H1 (cell line): Measurements from ENCODE around the gene SMAD6. TPM values are rescaled to one million over a fixed set of nuclear protein-coding genes. Genes with fewer than 3 reads are reported as not detected.

Experiments used
- CHD1 ChIP-seq: IDR thresholded peaks from 2 replicates; pipeline ENCODE4 v1.6.1; 2012; ENCODE audit warnings: low read depth, low read length, improper control_type of control experiment
- CREB1 ChIP-seq: IDR thresholded peaks from 2 replicates; pipeline ENCODE4 v1.6.1; 2012; ENCODE audit warnings: inconsistent platforms
- MAFK ChIP-seq: IDR thresholded peaks from 2 replicates; pipeline ENCODE4 v1.6.1; 2012; ENCODE audit warnings: low read depth, mild to moderate bottlenecking, improper control_type of control experiment, low read length
- NANOG ChIP-seq: IDR thresholded peaks from 2 replicates; pipeline ENCODE4 v1.6.1; 2011; ENCODE audit warnings: low read length, low read depth, mild to moderate bottlenecking, inconsistent platforms; ENCODE audit not compliant: insufficient read depth, poor library complexity, severe bottlenecking
- PHF8 ChIP-seq: fragments of 200-600 bp; sonication (generic); conservative IDR thresholded peaks from 2 replicates; pipeline ENCODE4 v1.7.1; 2012; ENCODE audit warnings: low read depth, mild to moderate bottlenecking, inconsistent platforms, low read length, moderate library complexity
- TAF7 ChIP-seq: optimal IDR thresholded peaks from 2 replicates; pipeline ENCODE3; 2011; ENCODE audit warnings: low read depth, mild to moderate bottlenecking, inconsistent platforms, low read length, moderate library complexity, borderline replicate concordance
- polyA plus RNA-seq, 7 experiments: library from polyadenylated mRNA; depleted of rRNA in 3 of 7; stranded (reverse) in 5 of 7; unstranded in 2 of 7; fragments of >200 nt in 5 of 7; fragments of 200-250 nt in 2 of 7; gene quantifications; 1 replicate in 5 of 7; 2 replicates in 1 of 7; 4 replicates in 1 of 7; pipeline versions ENCODE4 v1.2.1 to v1.2.3, GENCODE V29; 2011 to 2013; ENCODE audit warnings: missing spikeins in 2 of 7, mixed read lengths in 2 of 7
- total RNA-seq: library from RNA; stranded (reverse); fragmentation: NEBNext Ultra II Directional; extraction: Animal tissue kit (Norgen Biotek cat#: 25700); gene quantifications from 2 replicates; pipeline ENCODE4 v1.2.1, GENCODE V29; 2021

SMAD6 gene
- total and polyA plus RNA-seq, 2 of the 8 experiments (the other 6 are each of a cell fraction or from before 2014, with no cell fraction given), result 1.8 to 7.0 TPM

- TF ChIP-seq NANOG, result no peak
- no peak for TF ChIP-seq TAF7
- no peak for TF ChIP-seq CREB1
- TF ChIP-seq CHD1, result no peak
- no peak for TF ChIP-seq MAFK
- no peak for TF ChIP-seq PHF8
These were observed 120.5 kb downstream of the SMAD6 start (continued) for GRCh38 chr15:66822576-66822975.
